CD4-positive, alpha-beta memory T cell (primary cell): ENCODE data around the gene NSD1. TPM values are rescaled to one million over a fixed set of nuclear protein-coding genes. Genes with fewer than 3 reads are reported as not detected.
"Not testable (repeated sequence)": the region's sequence is repeated elsewhere in the genome, so short reads cannot be mapped to it uniquely, and the experiment has no call there.

Experiments
- CTCF ChIA-PET: fragments of 350-600 bp; sonication (Branson Sonifier 250); formaldehyde crosslinking; loops from one replicate; lab custom pipeline; 2021; ENCODE audit warnings: inconsistent platforms; ENCODE audit not compliant: partially characterized antibody; lab: Charles Lee
- POLR2A ChIA-PET: fragments of 350-600 bp; sonication (Branson Sonifier 250); formaldehyde crosslinking; loops from one replicate; lab custom pipeline; 2021; ENCODE audit not compliant: partially characterized antibody; lab: Charles Lee
- DNase-seq, 5 donors: peaks; one replicate each; pipeline versions ENCODE4 v3.0.0 to v3.0.0-alpha.2; 2020 to 2022; ENCODE audit warnings: mixed read lengths in 1 of 5
- H3K27ac ChIP-seq: one replicate; pipeline ENCODE4 v1.7.0; 2013; ENCODE audit warnings: low read depth, low read length
- H3K27me3 ChIP-seq: 2 replicates; pipeline ENCODE4 v1.7.0; 2013; ENCODE audit warnings: mild to moderate bottlenecking, low read length, moderate library complexity; ENCODE audit not compliant: insufficient read depth
- H3K36me3 ChIP-seq: 2 replicates; pipeline ENCODE4 v1.7.0; 2013; ENCODE audit warnings: mild to moderate bottlenecking, low read length, moderate library complexity; ENCODE audit not compliant: insufficient read depth
- H3K4me1 ChIP-seq: 2 replicates; pipeline ENCODE4 v1.7.0; 2013; ENCODE audit warnings: mild to moderate bottlenecking, low read length, moderate library complexity; ENCODE audit not compliant: insufficient read depth
- H3K4me3 ChIP-seq, 2 donors: one replicate each; pipeline ENCODE4 v1.7.0; 2013; ENCODE audit warnings: low read length in 2 of 2, mild to moderate bottlenecking in 1 of 2
- H3K9me3 ChIP-seq, 2 donors: one replicate each; pipeline ENCODE4 v1.7.0; 2013; ENCODE audit warnings: low read length in 2 of 2, control low read depth in 1 of 2; ENCODE audit not compliant: control insufficient read depth in 1 of 2
- H3K27ac Mint-ChIP-seq, 7 donors: one replicate each; pipeline ENCODE4 v1.8.0; 2020 to 2021; ENCODE audit warnings: mixed read lengths in 7 of 7, mild to moderate bottlenecking in 6 of 7, inconsistent platforms in 3 of 7, moderate library complexity in 3 of 7
- H3K27me3 Mint-ChIP-seq, 2 donors: one replicate each; pipeline ENCODE4 v1.8.0; 2020 to 2021; ENCODE audit warnings: mixed read lengths in 2 of 2
- H3K36me3 Mint-ChIP-seq, 2 donors: one replicate each; pipeline ENCODE4 v1.8.0; 2020 to 2021; ENCODE audit warnings: mixed read lengths in 2 of 2, inconsistent platforms in 1 of 2, mild to moderate bottlenecking in 1 of 2
- H3K4me1 Mint-ChIP-seq, 4 donors: one replicate each; pipeline ENCODE4 v1.8.0; 2020 to 2021; ENCODE audit warnings: mixed read lengths in 4 of 4, mild to moderate bottlenecking in 1 of 4
- H3K4me3 Mint-ChIP-seq, 8 donors: one replicate each; pipeline ENCODE4 v1.8.0; 2020 to 2021; ENCODE audit warnings: mixed read lengths in 8 of 8, mild to moderate bottlenecking in 7 of 8, moderate library complexity in 6 of 8, inconsistent platforms in 3 of 8
- H3K9me3 Mint-ChIP-seq, 8 donors: one replicate each; pipeline ENCODE4 v1.8.0; 2020 to 2021; ENCODE audit warnings: mixed read lengths in 8 of 8, mild to moderate bottlenecking in 5 of 8, inconsistent platforms in 3 of 8, moderate library complexity in 1 of 8
- intact Hi-C: fragments of 100-400 bp; cut with micrococcal nuclease; formaldehyde crosslinking; loops from one replicate; pipeline ENCODE4 v1.15.1; 2023
- polyA plus RNA-seq, 2 donors: library from polyadenylated mRNA; unstranded; fragments of 300-500 nt; fragmentation: Illumina TruSeq; gene quantifications; one replicate each; pipeline ENCODE4 v1.2.3, GENCODE V29; 2021
- total RNA-seq, 2 experiments: library from RNA; stranded (reverse); gene quantifications; one replicate each; pipeline ENCODE4 v1.2.3, GENCODE V29; 2021

NSD1 gene
- total and polyA plus RNA-seq, 4 experiments from 2014 or later = 14.3 to 122 (median 90.0) TPM

GRCh38 chr5:177306103-177306640 lies 172.6 kb downstream of the NSD1 start:
- H3K27me3 Mint-ChIP-seq, H3K27ac ChIP-seq, H3K27me3 ChIP-seq, intact Hi-C loops, DNase-seq, H3K4me3 ChIP-seq, H3K9me3 ChIP-seq, H3K9me3 Mint-ChIP-seq: not testable (repeated sequence)
- ChIA-PET POLR2A (interaction anchor here (0.9 kb wide), 1 partner anchor 52 kb away, joined by 3 read pairs; no protein-coding TSS in a partner anchor), CTCF (interaction anchor here (0.6 to 1.4 kb wide), 2 partner anchors 10 to 150 kb away, joined by 4 read pairs; no protein-coding TSS in a partner anchor)
- Mint-ChIP-seq H3K4me1 (peaks cover 39 to 80% (median 62%) of the 10 kb centered on the region in 4 donors), H3K4me3 (peak overlapping the region; percentile 11 to 97 (median 37)), H3K36me3 (peaks cover 18 to 34% of the 10 kb centered on the region in 2 donors), H3K27ac (peak overlapping the region in 6 of 7 donors; percentile 17 to 89 (median 79))
- H3K4me1 ChIP-seq = peaks cover 68% of the 10 kb centered on the region
- peaks cover 10% of the 10 kb centered on the region for H3K36me3 ChIP-seq

- ChIA-PET POLR2A (interaction anchor here (0.8 kb wide), 1 partner anchor 10 kb away, joined by 3 read pairs; no protein-coding TSS in a partner anchor), CTCF (interaction anchor here (3.6 to 7.4 kb wide), 2 partner anchors 66 to 96 kb away, joined by 20 to 69 read pairs; no protein-coding TSS in a partner anchor)
- Histone ChIP-seq H3K4me3 (no peak overlapping the region), H3K36me3 (peaks cover 10% of the 10 kb centered on the region), H3K27me3 (no peaks in the 10 kb centered on the region), H3K27ac (no peak overlapping the region), H3K4me1 (peaks cover 66% of the 10 kb centered on the region), H3K9me3 (no peaks in the 10 kb centered on the region)
- intact Hi-C loops = no loop called here
- peaks cover 0 to 7% (median 0%) of the 10 kb centered on the region in 8 donors for H3K9me3 Mint-ChIP-seq
- DNase-seq = no peak
- H3K4me3 Mint-ChIP-seq = peak overlapping the region in 4 of 8 donors; percentile 44 to 81 (median 58)
- H3K4me1 Mint-ChIP-seq = peaks cover 36 to 79% (median 57%) of the 10 kb centered on the region in 4 donors
- H3K27me3 Mint-ChIP-seq = no peaks in the 10 kb centered on the region
- peaks cover 18 to 34% of the 10 kb centered on the region in 2 donors for H3K36me3 Mint-ChIP-seq
- H3K27ac Mint-ChIP-seq = peak overlapping the region in 3 of 7 donors; percentile 68 to 89 (median 77)
These were observed 173.3 kb downstream of the NSD1 start for GRCh38 chr5:177306674-177307543.

GRCh38 chr5:177307544-177308363 lies 174.2 kb downstream of the NSD1 start:
- Mint-ChIP-seq H3K27me3 (no peaks in the 10 kb centered on the region), H3K9me3 (peaks cover 0 to 7% (median 0%) of the 10 kb centered on the region in 8 donors), H3K4me1 (peaks cover 31 to 79% (median 53%) of the 10 kb centered on the region in 4 donors), H3K4me3 (no peak overlapping the region), H3K36me3 (peaks cover 18 to 34% of the 10 kb centered on the region in 2 donors), H3K27ac (peak overlapping the region in 1 of 7 donors; percentile 89)
- Histone ChIP-seq H3K4me3 (no peak overlapping the region), H3K36me3 (peaks cover 10% of the 10 kb centered on the region), H3K27me3 (no peaks in the 10 kb centered on the region), H3K27ac (no peak overlapping the region), H3K9me3 (no peaks in the 10 kb centered on the region), H3K4me1 (peaks cover 66% of the 10 kb centered on the region)
- intact Hi-C loops = loop anchor here (2.0 kb wide), 1 partner anchor 193 kb away; no protein-coding TSS in a partner anchor
- DNase-seq = peak in 1 of 5 donors; percentile 33
- ChIA-PET POLR2A (interaction anchor here (0.8 to 1.2 kb wide), 2 partner anchors 11 to 193 kb away, joined by 3 read pairs; no protein-coding TSS in a partner anchor), CTCF (interaction anchor here (0.5 to 7.4 kb wide), 11 partner anchors 11 to 195 kb away, joined by 3 to 69 read pairs (median 33); partner anchors contain the start of gene PDLIM7)

- Histone ChIP-seq H3K4me1 (peaks cover 68% of the 10 kb centered on the region), H3K36me3 (peaks cover 10% of the 10 kb centered on the region), H3K9me3 (no peaks in the 10 kb centered on the region), H3K4me3 (no peak overlapping the region), H3K27me3 (no peaks in the 10 kb centered on the region), H3K27ac (no peak overlapping the region)
- H3K27ac Mint-ChIP-seq = peak overlapping the region in 3 of 7 donors; percentile 53 to 70 (median 68)
- ChIA-PET POLR2A (interaction anchor here (0.6 to 5.5 kb wide), 7 partner anchors 9 to 192 kb away, joined by 3 to 31 read pairs (median 4); partner anchors contain the start of gene PRR7), CTCF (interaction anchor here (0.5 to 7.4 kb wide), 26 partner anchors 8 to 195 kb away, joined by 3 to 69 read pairs (median 8); partner anchors contain the start of genes LMAN2, PDLIM7 and RGS14)
- no peak for DNase-seq
- H3K36me3 Mint-ChIP-seq = peaks cover 18 to 34% of the 10 kb centered on the region in 2 donors
- peak overlapping the region in 1 of 8 donors; percentile 61 for H3K4me3 Mint-ChIP-seq
- intact Hi-C loops = loop anchor here (2.0 kb wide), 1 partner anchor 192 kb away; no protein-coding TSS in a partner anchor
- H3K27me3 Mint-ChIP-seq = no peaks in the 10 kb centered on the region
- peaks cover 32 to 76% (median 56%) of the 10 kb centered on the region in 4 donors for H3K4me1 Mint-ChIP-seq
- peaks cover 0 to 4% (median 0%) of the 10 kb centered on the region in 8 donors for H3K9me3 Mint-ChIP-seq
These were observed 175.2 kb downstream of the NSD1 start for GRCh38 chr5:177308740-177309139.

- Mint-ChIP-seq H3K36me3 (peaks cover 18 to 27% of the 10 kb centered on the region in 2 donors), H3K27ac (peak overlapping the region in 6 of 7 donors; percentile 37 to 85 (median 72)), H3K9me3 (peaks cover 0 to 4% (median 0%) of the 10 kb centered on the region in 8 donors), H3K27me3 (no peaks in the 10 kb centered on the region), H3K4me3 (peak overlapping the region; percentile 26 to 87 (median 51)), H3K4me1 (peaks cover 30 to 68% (median 50%) of the 10 kb centered on the region in 4 donors)
- Histone ChIP-seq H3K9me3 (no peaks in the 10 kb centered on the region), H3K4me3 (no peak overlapping the region), H3K27me3 (no peaks in the 10 kb centered on the region), H3K36me3 (peaks cover 10% of the 10 kb centered on the region), H3K27ac (no peak overlapping the region), H3K4me1 (peaks cover 63% of the 10 kb centered on the region)
- POLR2A ChIA-PET = interaction anchor here (0.8 to 5.5 kb wide), 14 partner anchors 8 to 191 kb away, joined by 3 to 31 read pairs (median 4); partner anchors contain the start of genes GRK6, LMAN2, PRR7 and RGS14
- CTCF ChIA-PET = interaction anchor here (0.6 to 7.4 kb wide), 45 partner anchors 8 to 283 kb away, joined by 3 to 69 read pairs (median 5); partner anchors contain the start of genes LMAN2, PDLIM7, RGS14 and TMED9
- intact Hi-C loops = loop anchor here (2.0 kb wide), 1 partner anchor 191 kb away; no protein-coding TSS in a partner anchor
- DNase-seq = peak; percentile 68 to 75 (median 72)
These were observed 176.0 kb downstream of the NSD1 start for GRCh38 chr5:177309351-177310191.
